OCI-M2 (cell line): ENCODE data around the gene GSC2.
"Not testable (repeated sequence)": the region's sequence is repeated elsewhere in the genome, so short reads cannot be mapped to it uniquely, and the experiment has no call there.

Experiments used
- DNase-seq: peaks from one replicate; lab custom pipeline; 2025; ENCODE audit not compliant: unreplicated experiment; lab: John Stamatoyannopoulos, UW

The GSC2 gene

GRCh38 chr22:19156109-19156508, 6.0 kb upstream of the GSC2 start:
- not testable (repeated sequence) for DNase-seq

GRCh38 chr22:19152942-19153883, 3.1 kb upstream of the GSC2 start:
- DNase-seq: no peak

GRCh38 chr22:19151329-19152191, 1.5 kb upstream of the GSC2 start:
- DNase-seq: no peak

GRCh38 chr22:19150482-19151328, 613 bp upstream of the GSC2 start:
- no peak for DNase-seq

- no peak for DNase-seq
Observed at GRCh38 chr22:19149047-19149883, 827 bp downstream of the GSC2 start.

- DNase-seq: no peak
Observed at GRCh38 chr22:19148417-19149046, 1.6 kb downstream of the GSC2 start.

- no peak for DNase-seq
Observed at GRCh38 chr22:19147195-19147780, 2.8 kb downstream of the GSC2 start.

- DNase-seq: no peak
Observed at GRCh38 chr22:19146215-19146968, 3.7 kb downstream of the GSC2 start.

GRCh38 chr22:19143967-19144400, 6.1 kb downstream of the GSC2 start:
- no peak for DNase-seq

GRCh38 chr22:19143212-19143611, 6.9 kb downstream of the GSC2 start:
- no peak for DNase-seq

GRCh38 chr22:19142394-19142793, 7.7 kb downstream of the GSC2 start:
- no peak for DNase-seq

- DNase-seq: no peak
Observed at GRCh38 chr22:19139974-19140373, 10.1 kb downstream of the GSC2 start.

- DNase-seq: no peak
Observed at GRCh38 chr22:19139001-19139356, 11.1 kb downstream of the GSC2 start.

- DNase-seq: no peak
Observed at GRCh38 chr22:19138217-19139000, 11.7 kb downstream of the GSC2 start.

GRCh38 chr22:19137384-19138216, 12.5 kb downstream of the GSC2 start:
- no peak for DNase-seq

GRCh38 chr22:19136915-19137314, 13.2 kb downstream of the GSC2 start:
- DNase-seq: no peak

GRCh38 chr22:19134874-19135273, 15.2 kb downstream of the GSC2 start:
- DNase-seq: no peak
